ENCODE data around the gene DENND5A. TPM values are rescaled to one million over a fixed set of nuclear protein-coding genes. Genes with fewer than 3 reads are reported as not detected.

Gene DENND5A
- total and polyA plus RNA-seq, 2 donors (not counting 1 experiment from before 2014, with no cell fraction given) = 41.3 to 66.5 TPM

GRCh38 chr11:9137293-9138132 is 127.6 kb downstream of the DENND5A start:
- TF ChIP-seq CTCF (IDR thresholded peaks at IDR 0.05) (peak; percentile 94), EZH2 (IDR thresholded peaks at IDR 0.05; ENCODE audit: borderline replicate concordance, insufficient read depth, low read depth, low read length, poor library complexity, severe bottlenecking) (no peak)
- Histone ChIP-seq H3K27me3 (replicated peaks in 1 of 4; ENCODE audit: control extremely low read depth in 1 of 4, control insufficient read depth in 3 of 4, insufficient read depth in 4 of 4, low read length in 3 of 4) (no peaks in the 10 kb centered on the region), H3K9ac (ENCODE audit: low read length) (no peak overlapping the region), H3K4me2 (replicated peaks; ENCODE audit: low read depth, low read length, poor library complexity, severe bottlenecking) (no peak overlapping the region), H3K79me2 (ENCODE audit: control insufficient read depth, insufficient read depth, low read length) (no peaks in the 10 kb centered on the region), H3K27ac (ENCODE audit: low read length in 2 of 2) (no peak overlapping the region), H3K4me1 (ENCODE audit: control insufficient read depth in 2 of 2, insufficient read depth in 2 of 2, low read length in 2 of 2) (no peaks in the 10 kb centered on the region), H3K4me3 (ENCODE audit: control extremely low read depth in 1 of 5, extremely low read depth in 1 of 5, insufficient read depth in 1 of 5, low read depth in 2 of 5, low read length in 4 of 5) (no peak overlapping the region), H2AFZ (ENCODE audit: insufficient read depth, low read depth, low read length, poor library complexity, severe bottlenecking) (no peak overlapping the region), H3K9me3 (ENCODE audit: control extremely low read depth in 1 of 3, control insufficient read depth in 2 of 3, insufficient read depth in 1 of 3, low read length in 2 of 3) (no peaks in the 10 kb centered on the region), H3K36me3 (replicated peaks in 1 of 2; ENCODE audit: control extremely low read depth in 1 of 2, control insufficient read depth in 1 of 2, extremely low read depth in 1 of 2, insufficient read depth in 2 of 2, low read length in 1 of 2) (peaks cover 0 to 26% of the 10 kb centered on the region in 2 experiments), H4K20me1 (ENCODE audit: control insufficient read depth, insufficient read depth, low read length, poor library complexity, severe bottlenecking) (no peaks in the 10 kb centered on the region)
- DNase-seq (peak; percentile 68), ATAC-seq (ENCODE audit: low read depth) (peak; percentile 86)
- WGBS (ENCODE audit: insufficient coverage) = 11% methylated on average over 8 of the region's 10 CpGs
- Mint-ChIP-seq H3K4me1 (peaks cover 3% of the 10 kb centered on the region), H3K9me3 (ENCODE audit: insufficient read depth) (no peaks in the 10 kb centered on the region), H3K27ac (no peak overlapping the region), H3K27me3 (no peaks in the 10 kb centered on the region), H3K4me3 (no peak overlapping the region)
- ChIA-PET POLR2A (no interaction called here), CTCF (interaction anchor here (0.6 to 3.6 kb wide), 23 partner anchors 8 to 369 kb away, joined by 3 to 43 read pairs (median 4); partner anchors contain the start of genes AKIP1 and TMEM9B)
- intact Hi-C loops (cut with micrococcal nuclease) = loop anchor here (1.0 kb wide), 1 partner anchor 122 kb away; no protein-coding TSS in a partner anchor

GRCh38 chr11:9136741-9137140 is 128.4 kb downstream of the DENND5A start:
- H3K9ac ChIP-seq (ENCODE audit: low read length) = no peak overlapping the region
- H3K4me1 ChIP-seq (ENCODE audit: control insufficient read depth in 2 of 2, insufficient read depth in 2 of 2, low read length in 2 of 2) = no peaks in the 10 kb centered on the region
- no peaks in the 10 kb centered on the region for H3K27me3 ChIP-seq (replicated peaks in 1 of 4; ENCODE audit: control extremely low read depth in 1 of 4, control insufficient read depth in 3 of 4, insufficient read depth in 4 of 4, low read length in 3 of 4)
- WGBS (ENCODE audit: insufficient coverage) = no CpG with 5 or more reads among the region's 2 CpGs
- ATAC-seq (ENCODE audit: low read depth) (no peak), DNase-seq (no peak)
- POLR2A ChIA-PET = no interaction called here
- Mint-ChIP-seq H3K4me3 (no peak overlapping the region), H3K27me3 (no peaks in the 10 kb centered on the region), H3K4me1 (peaks cover 3% of the 10 kb centered on the region), H3K9me3 (ENCODE audit: insufficient read depth) (no peaks in the 10 kb centered on the region), H3K27ac (no peak overlapping the region)
- peaks cover 1 to 18% of the 10 kb centered on the region in 2 experiments for H3K36me3 ChIP-seq (replicated peaks in 1 of 2; ENCODE audit: control extremely low read depth in 1 of 2, control insufficient read depth in 1 of 2, extremely low read depth in 1 of 2, insufficient read depth in 2 of 2, low read length in 1 of 2)
- CTCF ChIA-PET = interaction anchor here (0.6 to 3.2 kb wide), 7 partner anchors 14 to 992 kb away, joined by 3 to 43 read pairs (median 5); no protein-coding TSS in a partner anchor
- no peak overlapping the region for H2AFZ ChIP-seq (ENCODE audit: insufficient read depth, low read depth, low read length, poor library complexity, severe bottlenecking)
- no peak overlapping the region for H3K27ac ChIP-seq (ENCODE audit: low read length in 2 of 2)
- H3K79me2 ChIP-seq (ENCODE audit: control insufficient read depth, insufficient read depth, low read length) = no peaks in the 10 kb centered on the region
- H4K20me1 ChIP-seq (ENCODE audit: control insufficient read depth, insufficient read depth, low read length, poor library complexity, severe bottlenecking) = no peaks in the 10 kb centered on the region
- intact Hi-C loops (cut with micrococcal nuclease) = loop anchor here (1.0 kb wide), 1 partner anchor 121 kb away; no protein-coding TSS in a partner anchor
- no peak for TF ChIP-seq CTCF (IDR thresholded peaks at IDR 0.05)
- no peak for TF ChIP-seq EZH2 (IDR thresholded peaks at IDR 0.05; ENCODE audit: borderline replicate concordance, insufficient read depth, low read depth, low read length, poor library complexity, severe bottlenecking)
- H3K9me3 ChIP-seq (ENCODE audit: control extremely low read depth in 1 of 3, control insufficient read depth in 2 of 3, insufficient read depth in 1 of 3, low read length in 2 of 3) = no peaks in the 10 kb centered on the region
- no peak overlapping the region for H3K4me2 ChIP-seq (replicated peaks; ENCODE audit: low read depth, low read length, poor library complexity, severe bottlenecking)
- no peak overlapping the region for H3K4me3 ChIP-seq (ENCODE audit: control extremely low read depth in 1 of 5, extremely low read depth in 1 of 5, insufficient read depth in 1 of 5, low read depth in 2 of 5, low read length in 4 of 5)
